Uterus (tissue), 2 donors: Measurements from ENCODE around the gene RAD23A.

Source experiments
- CTCF ChIP-seq, 4 experiments: fragments of 200-600 bp in 2 of 4; fragments of 450-650 bp in 2 of 4; sonication (generic) in 2 of 4; IDR thresholded peaks; one replicate each; pipeline ENCODE4 v1.5.1; 2016 to 2019; ENCODE audit warnings: antibody characterized with exemption in 4 of 4, mild to moderate bottlenecking in 2 of 4, moderate library complexity in 1 of 4
- POLR2A ChIP-seq, 2 donors: fragments of 450-650 bp; IDR thresholded peaks; one replicate each; pipeline ENCODE4 v1.6.1; 2016; ENCODE audit warnings: antibody characterized with exemption in 2 of 2, mild to moderate bottlenecking in 1 of 2, moderate library complexity in 1 of 2

- TF ChIP-seq CTCF (IDR thresholded peaks at IDR 0.05) (no peak), POLR2A (IDR thresholded peaks at IDR 0.05) (no peak)
Measured at GRCh38 chr19:12947702-12948611, 2.3 kb downstream of the RAD23A start.
